ENCODE measurements around the gene NHLRC4.

DNA sequence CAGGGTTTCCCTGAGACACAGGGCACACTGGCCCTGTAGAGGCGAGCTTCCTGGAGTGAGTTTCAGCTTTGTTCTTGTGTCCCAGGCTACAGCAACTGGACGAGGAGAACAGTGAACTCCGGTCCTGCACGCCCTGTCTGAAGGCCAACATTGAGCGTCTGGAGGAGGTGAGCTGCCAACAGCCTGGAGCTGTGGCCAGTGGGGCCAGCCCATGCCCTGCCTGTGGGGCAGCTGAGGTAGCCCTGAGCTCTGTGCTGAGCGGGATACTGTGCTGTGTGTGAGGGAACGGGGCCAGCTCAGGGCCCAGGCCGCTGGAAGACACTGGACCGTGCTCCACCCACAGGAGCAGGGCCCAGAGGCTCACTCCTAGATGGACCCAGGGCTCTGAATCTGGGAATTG lies 47.9 kb upstream of the NHLRC4 start:
- TF ChIP-seq CTCF (IDR thresholded peaks at IDR 0.05): no peak
- TF ChIP-seq POLR2A (IDR thresholded peaks at IDR 0.05): no peak
